A549 (cell line): ENCODE measurements around the gene CCDC121. TPM values are rescaled to one million over a fixed set of nuclear protein-coding genes. Genes with fewer than 3 reads are reported as not detected.

Experiments used
- ATAC-seq, 2 experiments: fragments of 200-7000 bp in 1 of 2; fragments of >200 bp in 1 of 2; cut with Nextera tagmentation in 1 of 2; cut with Tn5 transposase in 1 of 2; 3 replicates each; pipeline versions ENCODE4 v1.8.0 to v1.9.1; 2018 to 2020; ENCODE audit warnings: mild to moderate bottlenecking in 1 of 2, moderate library complexity in 1 of 2
- CTCF ChIA-PET: fragments of 300-600 bp; sonication (Branson Sonifier 250); formaldehyde crosslinking; extraction: SDS; loops from one replicate; lab custom pipeline; 2021; ENCODE audit warnings: antibody characterized with exemption, inconsistent platforms; lab: Yijun Ruan, JAX
- POLR2A ChIA-PET: fragments of 350-600 bp; formaldehyde crosslinking; extraction: SDS; loops from one replicate; lab custom pipeline; 2021; ENCODE audit warnings: antibody characterized with exemption, inconsistent platforms; lab: Yijun Ruan, JAX
- DNase-seq, 2 experiments: peaks; one replicate each; pipeline versions ENCODE4 v3.0.0 to v3.0.0-alpha.2; 2011 to 2016; ENCODE audit warnings: low read depth in 1 of 2, low spot score in 1 of 2
- FAIRE-seq: peaks from 2 replicates; lab custom pipeline; 2011; peaks lifted over from hg19 to GRCh38; lab: Jason Lieb, UNC
- H3K27ac ChIP-seq, 2 experiments: fragments of >200 bp; sonication (Bioruptor Twin); formaldehyde crosslinking; 3 replicates each; pipeline ENCODE4 v1.5.1; 2016 to 2017
- H3K4me1 ChIP-seq: fragments of >200 bp; sonication (Bioruptor Twin); formaldehyde crosslinking; 3 replicates; pipeline ENCODE4 v1.6.1; 2016
- H3K4me2 ChIP-seq: fragments of >200 bp; sonication (Bioruptor Twin); formaldehyde crosslinking; 3 replicates; pipeline ENCODE4 v1.6.1; 2016
- H3K4me3 ChIP-seq: fragments of >200 bp; sonication (Bioruptor Twin); formaldehyde crosslinking; 3 replicates; pipeline ENCODE4 v1.5.1; 2016
- H3K9me3 ChIP-seq: fragments of >200 bp; sonication (Bioruptor Twin); formaldehyde crosslinking; 3 replicates; pipeline ENCODE4 v1.6.1; 2016
- BHLHE40 ChIP-seq: IDR thresholded peaks from 2 replicates; pipeline ENCODE4 v1.6.1; 2012; ENCODE audit warnings: low read depth, low read length, inconsistent platforms
- CBX2 ChIP-seq: fragments of 200-600 bp; sonication (generic); IDR thresholded peaks from 2 replicates; pipeline ENCODE4 v1.6.1; 2016; ENCODE audit warnings: low read depth, mild to moderate bottlenecking, borderline replicate concordance
- CEBPB ChIP-seq, 2 experiments: fragments of >200 bp in 1 of 2; sonication (Bioruptor Twin) in 1 of 2; formaldehyde crosslinking in 1 of 2; IDR thresholded peaks; 2 replicates each; pipeline ENCODE4 v1.6.1; 2012 to 2016
- CHD4 ChIP-seq: fragments of 200-600 bp; sonication (generic); IDR thresholded peaks from 2 replicates; pipeline ENCODE4 v1.6.1; 2016; ENCODE audit warnings: antibody characterized with exemption, mild to moderate bottlenecking, borderline replicate concordance
- EHF ChIP-seq: fragments of 250-450 bp; sonication (Bioruptor Pico); IDR thresholded peaks from 2 replicates; pipeline ENCODE4 v1.5.0; 2020; ENCODE audit warnings: mild to moderate bottlenecking
- EHMT2 ChIP-seq: fragments of 200-600 bp; sonication (generic); IDR thresholded peaks from 2 replicates; pipeline ENCODE4 v1.6.1; 2016; ENCODE audit warnings: antibody characterized with exemption, low read depth, mild to moderate bottlenecking, moderate library complexity
- EP300 ChIP-seq, 2 experiments: fragments of >200 bp; sonication (Bioruptor Twin); formaldehyde crosslinking; IDR thresholded peaks; 2 replicates in 1 of 2; 3 replicates in 1 of 2; pipeline ENCODE4 v1.6.1; 2016 to 2017
- FOSB ChIP-seq: fragments of 250-450 bp; sonication (Bioruptor Pico); IDR thresholded peaks from 2 replicates; pipeline ENCODE4 v1.5.0; 2020; ENCODE audit warnings: mild to moderate bottlenecking, moderate library complexity
- FOSL2 ChIP-seq, 2 experiments: fragments of 450-650 bp in 1 of 2; fragments of >200 bp in 1 of 2; sonication (Bioruptor Twin) in 1 of 2; formaldehyde crosslinking; IDR thresholded peaks; 2 replicates each; pipeline versions ENCODE4 v1.5.0 to v1.6.1; 2016 to 2020; ENCODE audit warnings: mild to moderate bottlenecking in 1 of 2, moderate library complexity in 1 of 2
- HEYL ChIP-seq: fragments of 250-450 bp; sonication (Bioruptor Pico); IDR thresholded peaks from 2 replicates; pipeline ENCODE4 v1.8.0; 2021; ENCODE audit warnings: mild to moderate bottlenecking, moderate library complexity
- HOXB5 ChIP-seq: fragments of 250-450 bp; sonication (Bioruptor Pico); IDR thresholded peaks from 2 replicates; pipeline ENCODE4 v1.5.0; 2020; ENCODE audit warnings: mild to moderate bottlenecking, moderate library complexity
- JUN ChIP-seq, 2 experiments: fragments of >200 bp; sonication (Bioruptor Twin); formaldehyde crosslinking; IDR thresholded peaks; 2 replicates in 1 of 2; 3 replicates in 1 of 2; pipeline ENCODE4 v1.6.1; 2016 to 2017
- NPAS2 ChIP-seq: fragments of 250-450 bp; sonication (Bioruptor Pico); IDR thresholded peaks from 2 replicates; pipeline ENCODE4 v1.8.0; 2022; ENCODE audit warnings: mild to moderate bottlenecking, moderate library complexity, borderline replicate concordance
- NR3C1 ChIP-seq: fragments of >200 bp; sonication (Bioruptor Twin); formaldehyde crosslinking; IDR thresholded peaks from 3 replicates; pipeline ENCODE4 v1.6.1; 2017
- PHF8 ChIP-seq: fragments of 200-600 bp; sonication (generic); IDR thresholded peaks from 2 replicates; pipeline ENCODE4 v1.6.1; 2016; ENCODE audit warnings: low read depth, mild to moderate bottlenecking, antibody characterized with exemption, moderate library complexity, borderline replicate concordance
- POLR2AphosphoS2 ChIP-seq: conservative IDR thresholded peaks from 2 replicates; pipeline ENCODE4 v1.6.1; 2012; ENCODE audit warnings: low read length, improper control_type of control experiment, inconsistent platforms
- RARB ChIP-seq: fragments of 250-450 bp; sonication (Bioruptor Pico); IDR thresholded peaks from 2 replicates; pipeline ENCODE4 v1.8.0; 2021; ENCODE audit warnings: mild to moderate bottlenecking, moderate library complexity
- RCOR1 ChIP-seq: fragments of 150-350 bp; IDR thresholded peaks from 2 replicates; pipeline ENCODE4 v1.6.1; 2014; ENCODE audit warnings: antibody characterized with exemption, low read length, low read depth
- SMC3 ChIP-seq: fragments of >200 bp; sonication (Bioruptor Twin); formaldehyde crosslinking; IDR thresholded peaks from 3 replicates; pipeline ENCODE4 v1.6.1; 2018; ENCODE audit warnings: inconsistent platforms
- TFCP2L1 ChIP-seq: fragments of 250-450 bp; sonication (Bioruptor Pico); IDR thresholded peaks from 2 replicates; pipeline ENCODE4 v1.5.0; 2021; ENCODE audit warnings: mild to moderate bottlenecking
- WGBS: methylation state at CpG from one replicate; pipeline ENCODE4 v1.1.6; 2017; ENCODE audit errors: missing lambda C conversion rate; 5-methylcytosine and 5-hydroxymethylcytosine counted together
- polyA plus RNA-seq, 4 experiments: library from polyadenylated mRNA; depleted of rRNA in 3 of 4; stranded (reverse); fragments of >200 nt; fragmentation: RNase III in 1 of 4; extraction: RNeasy Plus Mini Kit Qiagen cat#74134 plus additional on column Dnase treatment in 1 of 4; gene quantifications; 2 replicates in 3 of 4; 3 replicates in 1 of 4; pipeline ENCODE4 v1.2.3, GENCODE V29; 2011 to 2017
- TF ChIP-seq, protein P1 (sequence below): IDR thresholded peaks from 2 replicates; pipeline ENCODE4 v1.6.1; 2012
- TF ChIP-seq, protein P2 (sequence below): IDR thresholded peaks from 2 replicates; pipeline ENCODE4 v1.6.1; 2012; ENCODE audit warnings: low read depth, borderline replicate concordance
- TF ChIP-seq, protein P3 (sequence below): fragments of >200 bp; sonication (Bioruptor Twin); formaldehyde crosslinking; IDR thresholded peaks from 3 replicates; pipeline ENCODE4 v1.6.1; 2016
- TF ChIP-seq, protein P4 (sequence below): fragments of 150-350 bp; IDR thresholded peaks from 2 replicates; pipeline ENCODE4 v1.6.1; 2014; ENCODE audit warnings: low read depth, mild to moderate bottlenecking, low read length
- TF ChIP-seq, protein P5 (sequence below): fragments of 450-650 bp; IDR thresholded peaks from 2 replicates; pipeline ENCODE4 v1.6.1; 2014; ENCODE audit warnings: antibody characterized with exemption

Gene CCDC121
- polyA plus RNA-seq, 2 of the 4 experiments (the other 2 are of a cell fraction): 5.2 to 7.8 TPM

DNA sequence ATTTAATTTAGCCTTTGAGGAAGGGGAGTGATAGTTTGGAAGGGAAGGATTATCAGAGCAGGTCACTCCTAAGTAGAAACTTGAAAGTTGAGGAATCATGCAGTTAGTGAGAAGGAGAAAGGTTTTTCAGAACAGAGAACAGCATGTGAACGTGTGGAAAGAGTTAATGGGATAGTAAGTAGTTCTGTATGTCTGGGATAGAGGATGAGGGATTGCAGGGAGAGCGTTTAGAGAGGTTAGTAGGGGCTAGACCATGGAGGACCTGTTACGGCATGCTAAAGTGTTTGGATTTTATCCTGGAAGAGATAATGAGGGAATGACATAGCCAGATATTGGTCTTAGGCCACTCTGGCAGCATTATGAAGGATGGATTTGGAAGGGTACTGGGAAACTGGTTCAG lies 44.2 kb downstream of the CCDC121 start:
- H3K4me2 ChIP-seq: peak overlapping the region; percentile 82
- DNase-seq (no peak), ATAC-seq (no peak), FAIRE-seq (no peak)
- peak overlapping the region; percentile 75 for H3K4me3 ChIP-seq
- TF ChIP-seq EHF (CRISPR knock-in tag) (no peak), EP300 (IDR thresholded peaks at IDR 0.05) (no peak), CHD4 (no peak), RARB (CRISPR knock-in tag) (no peak), EHMT2 (no peak), SMC3 (no peak)
- TF ChIP-seq, protein P1, sequence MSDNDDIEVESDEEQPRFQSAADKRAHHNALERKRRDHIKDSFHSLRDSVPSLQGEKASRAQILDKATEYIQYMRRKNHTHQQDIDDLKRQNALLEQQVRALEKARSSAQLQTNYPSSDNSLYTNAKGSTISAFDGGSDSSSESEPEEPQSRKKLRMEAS: no peak
- 91% methylated on average over 3 of the region's 3 CpGs for WGBS
- CTCF ChIA-PET: interaction anchor here (1.7 kb wide), 1 partner anchor 12 kb away, joined by 8 read pairs; no protein-coding TSS in a partner anchor
- POLR2A ChIA-PET: no interaction called here
- no peak overlapping the region for H3K27ac ChIP-seq
- peaks cover 12% of the 10 kb centered on the region for H3K4me1 ChIP-seq
- H3K9me3 ChIP-seq: peaks cover 22% of the 10 kb centered on the region

DNA sequence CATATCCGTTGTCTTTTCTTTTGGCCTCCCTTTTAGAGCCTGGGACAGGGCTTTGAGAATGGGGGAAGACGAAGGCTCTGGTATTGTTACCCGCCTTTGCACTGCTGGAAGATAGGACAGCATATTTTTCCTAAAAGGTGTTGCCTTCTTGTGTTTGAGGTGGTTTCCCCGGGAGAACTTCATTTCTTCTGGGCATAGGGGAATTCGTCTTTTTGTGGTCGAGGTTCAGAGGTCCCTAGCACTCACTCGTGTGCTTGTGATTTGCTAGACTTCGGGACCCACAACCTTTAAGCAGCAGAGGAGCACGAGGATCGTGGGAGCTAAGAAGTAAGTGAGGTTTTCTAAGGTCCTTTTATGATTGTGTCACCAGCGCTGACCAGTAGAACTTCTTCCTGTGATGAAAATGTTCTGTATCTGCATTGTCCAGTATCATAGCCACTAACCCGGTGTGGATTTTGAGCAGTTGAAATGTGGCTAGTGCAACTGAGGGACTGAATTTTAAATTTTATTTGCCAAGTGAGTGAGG lies 45.4 kb downstream of the CCDC121 start:
- TF ChIP-seq CEBPB (IDR thresholded peaks at IDR 0.05) (no peak), PHF8 (peak; percentile 76), RARB (CRISPR knock-in tag) (no peak)
- TF ChIP-seq, protein P2, sequence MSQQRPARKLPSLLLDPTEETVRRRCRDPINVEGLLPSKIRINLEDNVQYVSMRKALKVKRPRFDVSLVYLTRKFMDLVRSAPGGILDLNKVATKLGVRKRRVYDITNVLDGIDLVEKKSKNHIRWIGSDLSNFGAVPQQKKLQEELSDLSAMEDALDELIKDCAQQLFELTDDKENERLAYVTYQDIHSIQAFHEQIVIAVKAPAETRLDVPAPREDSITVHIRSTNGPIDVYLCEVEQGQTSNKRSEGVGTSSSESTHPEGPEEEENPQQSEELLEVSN: peak; percentile 36; the same call in 1 of the 2 replicates
- FAIRE-seq (no peak), DNase-seq (no peak), ATAC-seq (peak in 1 of 2 experiments; percentile 16; a peak in 3 of 6 replicates)
- CTCF ChIA-PET: interaction anchor here (1.5 kb wide), 1 partner anchor 21 kb away, joined by 3 read pairs; no protein-coding TSS in a partner anchor
- Histone ChIP-seq H3K4me1 (peaks cover 12% of the 10 kb centered on the region), H3K4me3 (peak overlapping the region; percentile 75), H3K9me3 (peaks cover 33% of the 10 kb centered on the region), H3K27ac (peak overlapping the region; percentile 71 to 80), H3K4me2 (peak overlapping the region; percentile 82)
- WGBS: 13% methylated on average over 12 of the region's 12 CpGs
- POLR2A ChIA-PET: interaction anchor here (1.0 to 1.5 kb wide), 4 partner anchors 13 to 174 kb away, joined by 3 to 8 read pairs (median 4); partner anchors contain the start of genes NRBP1 and PPM1G

DNA sequence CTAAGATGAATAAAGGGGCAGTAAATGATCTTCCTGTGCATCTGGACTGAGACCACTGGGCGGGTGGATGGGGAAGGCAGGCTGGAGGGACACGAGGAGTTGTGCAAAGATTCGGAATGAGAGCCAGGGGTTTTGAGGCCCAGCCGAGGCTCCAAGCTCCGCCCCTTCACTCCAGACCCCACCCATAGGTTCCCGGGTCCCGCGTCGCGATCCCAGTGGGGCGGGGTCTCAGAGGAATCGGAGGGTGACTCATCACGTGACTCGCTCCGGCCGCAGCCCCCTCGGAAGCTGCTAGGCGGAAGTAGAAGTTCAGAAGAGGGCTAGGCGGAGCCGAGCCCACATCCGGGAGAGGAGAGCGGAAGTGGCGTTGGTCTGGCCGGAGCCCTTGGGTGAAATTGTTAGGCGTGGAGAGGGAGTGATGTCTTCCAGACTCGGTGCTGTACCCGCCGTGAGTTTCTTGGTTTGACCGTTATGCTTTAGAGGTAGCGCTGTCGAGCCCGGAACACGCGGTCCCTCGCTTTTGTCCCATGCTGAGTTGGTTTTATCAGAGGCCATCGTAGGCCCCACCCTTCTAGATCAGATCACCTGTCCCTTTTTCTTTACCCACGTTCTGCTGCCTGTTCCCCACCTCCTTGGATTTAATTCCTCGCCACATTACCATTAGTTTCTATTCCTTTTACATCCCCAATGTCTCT lies 46.0 kb downstream of the CCDC121 start, which contains the start of gene ZNF512:
Gene ZNF512 (plus strand): TSS at position 348 of the 695 bp plus-strand sequence. CDS start 71 bp downstream, at position 419.
- H3K4me2 ChIP-seq: peak within 1 kb of the TSS; percentile 82
- POLR2A ChIA-PET: interaction anchor here (0.7 to 1.5 kb wide), 6 partner anchors 14 to 173 kb away, joined by 3 to 8 read pairs (median 4); partner anchors contain the start of genes NRBP1 and PPM1G
- peaks cover 39% of the 10 kb centered on the region for H3K9me3 ChIP-seq
- peaks cover 12% of the 10 kb centered on the region for H3K4me1 ChIP-seq
- FAIRE-seq (no peak), ATAC-seq (peak; percentile 98 to 99), DNase-seq (peak; percentile 94 to 96)
- CTCF ChIA-PET: interaction anchor here (0.5 to 1.5 kb wide), 3 partner anchors 22 to 187 kb away, joined by 3 to 4 read pairs (median 3); no protein-coding TSS in a partner anchor
- peak within 1 kb of the TSS; percentile 71 to 80 for H3K27ac ChIP-seq
- H3K4me3 ChIP-seq: peak within 1 kb of the TSS; percentile 75
- 4% methylated on average over 38 of the region's 38 CpGs for WGBS
- TF ChIP-seq HOXB5 (CRISPR knock-in tag): no peak
- TF ChIP-seq TFCP2L1 (CRISPR knock-in tag): 0 out of 2 replicates have a peak, but pooled peaks have one; percentile 56
- TF ChIP-seq, protein P1: peak; percentile 83; the same call in 1 of the 2 replicates
- no peak for TF ChIP-seq HEYL (CRISPR knock-in tag)
- no peak for TF ChIP-seq NPAS2 (CRISPR knock-in tag)
- no peak for TF ChIP-seq FOSB (CRISPR knock-in tag)
- TF ChIP-seq RCOR1: no peak
- 0 out of 2 replicates have a peak, but pooled peaks have one; percentile 48 for TF ChIP-seq EHMT2
- TF ChIP-seq BHLHE40: peak; percentile 60
- TF ChIP-seq POLR2AphosphoS2: no peak
- peak; percentile 20; the same call in 1 of the 2 replicates for TF ChIP-seq RARB (CRISPR knock-in tag)
- TF ChIP-seq, protein P3, sequence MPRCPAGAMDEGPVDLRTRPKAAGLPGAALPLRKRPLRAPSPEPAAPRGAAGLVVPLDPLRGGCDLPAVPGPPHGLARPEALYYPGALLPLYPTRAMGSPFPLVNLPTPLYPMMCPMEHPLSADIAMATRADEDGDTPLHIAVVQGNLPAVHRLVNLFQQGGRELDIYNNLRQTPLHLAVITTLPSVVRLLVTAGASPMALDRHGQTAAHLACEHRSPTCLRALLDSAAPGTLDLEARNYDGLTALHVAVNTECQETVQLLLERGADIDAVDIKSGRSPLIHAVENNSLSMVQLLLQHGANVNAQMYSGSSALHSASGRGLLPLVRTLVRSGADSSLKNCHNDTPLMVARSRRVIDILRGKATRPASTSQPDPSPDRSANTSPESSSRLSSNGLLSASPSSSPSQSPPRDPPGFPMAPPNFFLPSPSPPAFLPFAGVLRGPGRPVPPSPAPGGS: peak; percentile 71; the same call in 1 of the 3 replicates
- no peak for TF ChIP-seq NR3C1
- TF ChIP-seq FOSL2 (IDR thresholded peaks at IDR 0.05): no peak
- peak; percentile 98 for TF ChIP-seq FOSL2 (CRISPR knock-in tag; IDR thresholded peaks at IDR 0.05)
- TF ChIP-seq, protein P2: peak; percentile 76
- TF ChIP-seq JUN (IDR thresholded peaks at IDR 0.05): peak in 1 of 2 experiments; percentile 85; a peak in 3 of 5 replicates
- TF ChIP-seq, protein P4, sequence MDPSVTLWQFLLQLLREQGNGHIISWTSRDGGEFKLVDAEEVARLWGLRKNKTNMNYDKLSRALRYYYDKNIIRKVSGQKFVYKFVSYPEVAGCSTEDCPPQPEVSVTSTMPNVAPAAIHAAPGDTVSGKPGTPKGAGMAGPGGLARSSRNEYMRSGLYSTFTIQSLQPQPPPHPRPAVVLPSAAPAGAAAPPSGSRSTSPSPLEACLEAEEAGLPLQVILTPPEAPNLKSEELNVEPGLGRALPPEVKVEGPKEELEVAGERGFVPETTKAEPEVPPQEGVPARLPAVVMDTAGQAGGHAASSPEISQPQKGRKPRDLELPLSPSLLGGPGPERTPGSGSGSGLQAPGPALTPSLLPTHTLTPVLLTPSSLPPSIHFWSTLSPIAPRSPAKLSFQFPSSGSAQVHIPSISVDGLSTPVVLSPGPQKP: no peak
- TF ChIP-seq, protein P5, sequence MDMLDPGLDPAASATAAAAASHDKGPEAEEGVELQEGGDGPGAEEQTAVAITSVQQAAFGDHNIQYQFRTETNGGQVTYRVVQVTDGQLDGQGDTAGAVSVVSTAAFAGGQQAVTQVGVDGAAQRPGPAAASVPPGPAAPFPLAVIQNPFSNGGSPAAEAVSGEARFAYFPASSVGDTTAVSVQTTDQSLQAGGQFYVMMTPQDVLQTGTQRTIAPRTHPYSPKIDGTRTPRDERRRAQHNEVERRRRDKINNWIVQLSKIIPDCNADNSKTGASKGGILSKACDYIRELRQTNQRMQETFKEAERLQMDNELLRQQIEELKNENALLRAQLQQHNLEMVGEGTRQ: peak; percentile 96
- TF ChIP-seq CBX2: no peak
